DMS 273 (cell line): ENCODE data around the gene CBLC.
A peak's percentile ranks its signal among the peaks of the same experiment; 100 is the strongest.
"Not testable (repeated sequence)": the region's sequence is repeated elsewhere in the genome, so short reads cannot be mapped to it uniquely, and the experiment has no call there.

Experiments used
- DNase-seq: peaks from one replicate; lab custom pipeline; 2025; ENCODE audit not compliant: unreplicated experiment; lab: John Stamatoyannopoulos, UW

The CBLC gene

DNA sequence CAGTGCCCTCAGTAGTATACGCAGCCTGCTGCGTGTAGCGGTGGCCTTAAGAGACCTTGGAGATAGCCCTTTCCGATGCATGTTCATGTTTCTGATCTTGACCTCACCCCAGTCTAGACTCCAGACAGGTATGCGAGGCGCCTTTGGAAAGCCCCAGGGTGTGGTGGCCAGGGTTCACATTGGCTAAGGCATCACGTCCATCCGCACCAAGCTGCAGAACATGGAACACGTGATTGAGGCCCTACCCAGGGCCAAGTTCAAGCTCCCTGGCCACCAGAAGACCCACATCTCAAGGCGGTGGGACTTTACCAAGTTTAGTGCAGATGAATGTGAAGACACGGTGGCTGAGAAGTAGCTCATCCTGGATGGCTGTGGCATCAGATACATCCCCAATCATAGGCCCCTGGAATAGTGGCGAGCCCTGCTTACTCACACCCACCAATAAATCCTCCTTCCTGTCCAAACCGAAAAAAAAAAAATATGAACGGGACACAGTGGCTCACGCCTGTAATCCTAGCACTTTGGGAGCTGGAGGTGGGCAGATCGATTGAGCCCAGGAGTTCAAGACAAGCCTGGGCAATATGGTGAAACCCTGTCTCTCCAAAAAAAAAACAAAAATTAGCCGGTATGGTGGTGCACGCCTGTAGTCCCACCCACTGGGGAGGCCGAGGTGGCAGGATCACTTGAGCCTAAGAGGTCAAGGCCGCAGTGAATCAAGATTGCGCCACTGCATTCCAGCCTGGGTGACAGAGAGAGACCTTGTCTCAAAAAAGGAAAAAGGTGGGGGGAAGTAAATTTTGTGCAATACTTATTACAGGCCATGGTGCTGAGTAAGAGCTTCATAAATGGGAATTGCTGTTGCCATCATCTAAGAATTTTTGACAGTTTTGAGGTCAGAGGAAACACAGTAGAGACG lies 12.4 kb upstream of the CBLC start:
- no peak for DNase-seq

DNA sequence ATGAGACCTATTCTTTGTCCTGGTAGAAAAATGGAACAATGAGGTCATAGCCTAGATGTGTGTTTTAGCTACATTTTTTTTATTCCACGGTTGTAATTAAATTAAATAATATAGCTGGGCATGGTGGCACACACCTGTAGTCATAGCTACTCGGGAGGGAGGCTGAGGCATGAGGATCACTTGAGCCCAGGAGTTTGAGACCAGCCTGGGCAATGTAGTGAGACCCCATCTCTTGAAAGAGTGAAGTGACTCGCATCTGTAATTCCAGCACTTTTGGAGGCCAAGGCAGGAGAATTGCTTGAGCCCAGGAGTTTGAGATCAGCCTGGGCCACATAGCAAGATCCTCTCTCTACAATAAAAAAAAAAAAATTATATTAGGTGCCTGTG lies 11.7 kb upstream of the CBLC start:
- no peak for DNase-seq

DNA sequence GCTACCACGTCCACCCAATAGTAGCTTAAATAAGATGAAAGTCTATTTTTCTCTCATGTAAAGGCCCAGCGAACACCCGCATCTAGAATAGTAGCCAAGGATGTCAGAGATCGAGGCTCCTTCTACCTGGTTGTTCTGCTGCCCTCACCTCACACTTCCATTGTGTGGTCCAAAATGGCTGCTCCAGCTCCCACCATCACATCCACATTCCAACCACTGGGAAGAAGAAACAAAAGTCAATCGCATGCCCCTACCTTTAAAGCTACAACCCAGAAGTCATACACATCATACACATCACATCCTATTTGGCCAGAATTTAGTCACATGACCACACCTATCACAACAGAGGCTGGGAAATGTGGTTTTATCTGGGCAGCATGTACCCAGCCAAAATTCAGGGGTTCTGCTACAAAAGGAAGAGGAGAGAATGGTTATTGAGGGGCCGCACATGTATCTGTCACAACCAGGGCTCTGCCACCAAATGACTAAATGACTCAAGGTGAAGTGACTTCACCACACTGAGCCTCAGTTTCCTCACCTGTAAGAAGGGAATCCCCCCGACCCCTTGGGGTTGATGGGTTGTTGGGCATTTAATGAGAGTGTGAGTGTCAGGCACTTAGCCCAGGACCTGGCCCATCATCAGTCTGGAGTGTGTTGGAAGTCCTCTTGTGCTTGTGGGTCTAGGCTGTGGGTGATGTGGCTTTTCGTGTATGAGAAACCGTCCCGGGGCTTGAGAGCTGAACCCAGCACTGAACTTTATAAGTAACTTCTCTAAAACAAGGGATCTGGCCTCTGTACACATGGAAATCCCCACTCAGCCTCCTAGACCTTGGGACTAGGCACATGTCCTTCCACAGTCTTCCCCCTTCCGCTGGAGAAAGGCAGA lies 10.2 kb upstream of the CBLC start:
- DNase-seq, result no peak

DNA sequence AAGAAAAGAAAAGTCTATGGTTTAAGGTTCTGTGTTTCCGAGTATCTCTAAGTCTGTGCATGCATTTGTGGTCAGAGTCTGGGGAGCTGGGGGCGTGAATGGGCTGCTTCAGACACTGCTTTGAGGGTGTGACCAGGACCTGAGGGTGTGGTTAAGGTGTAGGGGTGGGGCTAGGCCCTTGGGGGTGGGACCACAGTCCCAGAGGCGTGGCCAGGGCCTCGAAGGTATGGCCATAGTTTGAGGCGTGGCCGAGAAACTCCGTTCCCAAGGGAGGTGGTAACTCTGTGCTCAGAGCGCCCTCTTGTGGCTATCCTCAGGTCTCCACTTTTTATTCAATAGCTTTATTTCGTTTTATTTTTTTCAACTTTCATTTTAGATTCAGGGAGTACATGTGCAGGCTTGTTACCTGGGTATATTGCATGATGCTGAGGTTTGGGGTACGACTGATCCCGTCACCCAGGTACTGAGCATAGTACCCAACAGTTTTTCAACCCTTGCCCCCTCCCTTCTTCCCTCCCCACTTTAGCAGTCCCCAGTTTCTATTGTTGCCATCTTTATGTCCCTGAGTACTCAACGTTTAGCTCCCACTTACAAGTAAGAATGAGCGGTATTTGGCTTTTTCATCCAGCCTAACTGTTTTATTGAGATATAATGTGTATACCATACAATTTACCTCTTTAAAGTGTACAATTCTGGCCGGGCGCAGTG lies 7.0 kb upstream of the CBLC start:
- DNase-seq, result peak; percentile 96

DNA sequence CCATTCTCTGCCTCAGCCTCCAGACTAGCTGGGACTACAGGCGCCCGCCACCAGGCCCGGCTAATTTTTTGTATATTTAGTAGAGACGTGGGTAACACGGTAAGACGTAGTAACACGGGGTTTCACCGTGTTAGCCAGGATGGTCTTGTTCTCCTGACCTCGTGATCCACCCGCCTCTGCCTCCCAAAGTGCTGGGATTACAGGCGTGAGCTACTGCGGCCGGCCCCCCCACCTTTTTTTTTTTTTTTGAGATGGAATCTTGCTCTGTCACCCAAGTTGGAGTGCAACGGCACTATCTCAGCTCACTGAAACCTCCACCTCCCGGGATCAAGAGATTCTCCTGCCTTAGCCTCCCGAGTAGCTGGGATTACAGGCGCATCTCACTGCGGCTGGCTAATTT lies 5.5 kb upstream of the CBLC start:
- DNase-seq, result not testable (repeated sequence)

DNA sequence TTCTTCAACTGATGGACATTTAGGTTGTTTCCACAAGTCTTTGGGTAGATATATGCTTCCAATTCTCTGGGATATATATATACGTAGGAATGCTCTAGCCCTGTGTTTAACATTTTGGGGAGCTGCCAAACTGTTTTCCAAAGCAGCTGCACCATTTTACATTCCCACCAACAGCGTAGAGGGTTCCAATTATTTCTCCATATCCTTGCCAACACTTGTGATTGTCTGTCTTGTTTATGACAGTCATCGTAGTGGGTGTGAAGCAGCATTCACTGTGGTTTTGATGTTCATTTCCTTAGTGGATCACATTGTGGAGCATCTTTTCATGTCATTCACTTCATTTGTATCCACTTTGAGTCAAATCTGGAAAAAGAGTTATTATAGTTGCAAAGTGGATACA lies 4.7 kb upstream of the CBLC start:
- no peak for DNase-seq

DNA sequence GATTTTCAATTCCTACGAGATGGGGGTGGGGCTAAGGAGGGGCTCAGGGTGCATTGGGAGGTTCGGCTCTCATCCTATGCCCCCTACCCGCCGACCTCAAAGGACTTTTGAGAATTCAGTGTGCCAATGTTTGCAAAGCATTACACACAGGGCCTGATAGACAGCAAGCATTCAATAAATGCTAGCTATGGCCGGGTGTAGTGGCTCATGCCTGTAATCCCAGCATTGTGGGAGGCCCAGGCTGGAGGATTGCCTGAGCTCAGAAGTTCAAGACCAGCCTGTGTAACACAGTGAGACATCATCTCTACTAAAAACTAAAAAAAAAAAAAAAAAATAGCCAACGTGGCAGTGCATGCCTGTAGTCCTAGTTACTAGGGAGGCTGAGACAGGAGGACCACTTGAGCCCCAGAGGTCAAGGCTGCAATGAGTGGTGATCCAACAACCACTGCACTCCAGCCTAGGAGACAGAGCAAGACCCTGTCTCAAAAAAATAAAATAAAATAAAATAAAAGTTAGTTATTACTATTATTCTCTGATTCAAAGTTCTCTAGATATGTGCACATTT lies 1.9 kb upstream of the CBLC start:
- no peak for DNase-seq

DNA sequence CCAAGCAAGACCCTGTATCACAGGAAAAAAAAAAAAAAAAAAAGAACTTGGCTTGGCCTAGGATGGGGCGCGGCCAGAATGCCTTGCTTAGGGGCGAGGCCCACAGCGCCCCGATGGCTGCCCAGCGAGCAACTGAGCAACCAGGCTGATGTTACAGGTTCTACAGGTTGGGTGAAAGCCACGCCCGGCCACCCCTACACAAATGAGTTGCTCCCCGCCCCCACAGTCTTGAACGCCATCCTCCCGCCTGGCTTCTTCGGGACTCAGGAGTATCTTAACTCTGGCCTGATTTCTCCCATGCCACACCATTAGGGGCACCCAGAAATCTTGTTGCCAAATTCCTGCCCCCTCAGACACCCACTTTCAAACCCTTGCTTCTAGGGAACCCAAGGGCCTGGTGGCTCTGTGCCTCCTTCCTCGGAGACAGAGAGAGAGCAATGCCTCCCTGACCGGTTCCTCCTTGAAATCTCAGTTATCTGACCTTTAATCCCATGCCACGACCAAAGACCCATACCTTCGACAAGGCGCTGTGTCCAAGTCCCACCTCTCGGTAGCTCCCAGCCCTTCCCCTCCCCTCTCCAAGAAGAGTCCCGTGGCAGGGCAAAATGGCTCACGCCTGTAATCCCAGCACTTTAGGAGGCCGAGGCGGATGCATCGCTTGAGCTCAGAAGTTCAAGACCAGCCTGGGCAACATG lies 1.1 kb upstream of the CBLC start:
- no peak for DNase-seq

DNA sequence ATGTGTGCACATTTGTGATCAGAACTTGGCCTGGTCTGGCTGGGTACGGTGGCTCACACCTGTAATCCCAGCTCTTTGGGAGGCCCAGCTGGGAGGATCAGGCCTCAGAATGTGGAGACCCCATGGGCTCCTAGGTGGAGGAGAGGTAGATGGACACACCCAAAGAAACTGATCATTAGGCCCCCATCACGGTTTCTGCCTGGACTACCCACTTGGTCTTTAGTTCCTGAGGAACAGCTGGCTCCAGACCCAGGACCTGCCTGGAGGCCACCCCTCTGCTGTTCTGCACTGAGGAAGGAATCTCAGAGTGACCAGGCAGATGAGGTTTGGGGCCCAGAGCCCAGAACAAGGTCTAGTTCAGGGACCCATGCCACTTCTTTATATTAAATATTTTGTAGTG lies 1.5 kb downstream of the CBLC start:
- no peak for DNase-seq

DNA sequence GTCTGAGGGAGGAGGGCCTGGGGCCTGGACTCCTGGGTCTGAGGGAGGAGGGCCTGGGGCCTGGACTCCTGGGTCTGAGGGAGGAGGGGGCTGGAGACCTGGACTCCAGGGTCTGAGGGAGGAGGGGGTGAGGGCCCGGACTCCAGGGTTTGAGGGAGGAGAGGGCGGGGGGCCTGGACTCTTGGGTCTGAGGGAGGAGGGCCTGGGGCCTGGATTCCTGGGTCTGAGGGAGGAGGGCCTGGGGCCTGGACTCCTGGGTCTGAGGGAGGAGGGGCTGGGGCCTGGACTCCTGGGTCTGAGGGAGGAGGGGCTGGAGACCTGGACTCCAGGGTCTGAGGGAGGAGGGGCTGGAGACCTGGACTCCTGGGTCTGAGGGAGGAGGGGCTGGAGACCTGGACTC lies 4.0 kb downstream of the CBLC start:
- not testable (repeated sequence) for DNase-seq

DNA sequence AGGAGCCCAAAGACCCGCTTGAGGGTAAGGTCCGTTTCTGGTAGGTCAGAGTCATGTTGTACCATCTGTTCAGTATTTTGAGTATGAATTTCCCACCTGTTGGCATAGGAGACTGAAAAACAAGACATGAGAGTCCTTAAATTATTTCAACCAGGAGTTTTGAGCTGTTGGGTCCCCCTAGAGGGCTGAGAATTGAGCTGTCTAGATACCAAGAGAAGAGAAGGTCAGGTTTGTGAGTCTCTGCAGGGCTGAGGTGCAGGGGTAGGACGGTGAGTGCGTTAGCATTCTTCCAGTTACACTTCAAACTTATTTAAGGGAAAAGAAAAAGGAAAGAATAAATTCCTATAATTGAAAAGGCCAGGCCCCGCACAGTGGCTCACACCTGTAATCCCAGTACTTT lies 5.0 kb downstream of the CBLC start:
- peak; percentile 53 for DNase-seq

DNA sequence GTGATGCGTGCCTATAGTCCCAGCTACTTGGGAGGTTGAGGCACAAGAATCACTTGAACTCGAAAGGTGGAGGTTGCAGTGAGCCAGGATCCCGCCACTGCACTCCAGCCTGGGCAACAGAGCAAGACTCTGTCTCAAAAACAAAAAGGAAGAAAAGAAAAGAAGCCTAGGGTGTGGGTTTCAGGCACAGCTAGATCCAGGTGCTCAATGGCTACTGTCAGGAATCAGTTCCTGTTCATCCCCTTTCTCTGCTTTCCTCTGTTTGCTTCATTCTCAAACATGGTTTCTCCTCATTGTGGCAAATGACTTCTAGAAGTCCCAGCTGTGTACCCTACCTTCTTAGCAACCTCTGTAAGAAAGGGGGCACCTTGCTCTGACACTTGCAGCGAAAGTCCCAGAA lies 5.9 kb downstream of the CBLC start:
- DNase-seq, result no peak

DNA sequence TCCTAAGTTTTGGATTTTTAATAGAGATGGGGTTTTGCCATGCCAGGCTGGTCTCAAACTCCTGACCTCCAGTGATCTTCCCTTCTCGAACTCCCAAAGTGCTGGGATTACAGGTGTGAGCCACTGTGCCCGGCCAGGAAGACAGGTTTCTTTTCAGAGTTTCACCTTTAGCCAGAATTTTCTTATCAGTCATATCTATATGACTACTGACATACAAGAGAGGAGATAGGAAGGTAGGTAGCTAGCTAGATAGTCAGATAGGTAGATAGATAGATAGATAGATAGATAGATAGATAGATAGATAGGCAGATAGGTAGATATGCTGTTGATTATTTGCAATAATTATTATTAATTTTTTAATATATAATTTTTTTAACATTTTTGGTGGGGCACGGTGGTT lies 7.6 kb downstream of the CBLC start:
- no peak for DNase-seq

DNA sequence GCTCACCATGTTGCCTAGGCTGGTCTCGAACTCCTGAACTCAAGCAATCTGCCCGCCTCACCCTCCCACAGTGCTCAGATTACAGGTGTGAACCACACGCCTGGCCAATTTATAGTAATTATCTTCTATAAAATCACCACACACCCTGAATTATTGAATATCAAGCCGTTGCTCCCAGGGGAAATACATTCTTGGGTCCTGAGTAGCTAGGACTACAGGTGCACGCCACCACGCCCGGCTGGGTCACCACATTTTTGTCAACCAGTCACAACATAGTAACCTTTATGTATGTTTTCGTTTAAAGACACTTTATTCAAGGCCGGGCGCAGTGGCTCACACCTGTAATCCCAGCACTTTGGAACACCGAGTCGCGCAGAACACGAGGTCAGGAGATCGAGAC lies 8.3 kb downstream of the CBLC start:
- DNase-seq, result no peak

DNA sequence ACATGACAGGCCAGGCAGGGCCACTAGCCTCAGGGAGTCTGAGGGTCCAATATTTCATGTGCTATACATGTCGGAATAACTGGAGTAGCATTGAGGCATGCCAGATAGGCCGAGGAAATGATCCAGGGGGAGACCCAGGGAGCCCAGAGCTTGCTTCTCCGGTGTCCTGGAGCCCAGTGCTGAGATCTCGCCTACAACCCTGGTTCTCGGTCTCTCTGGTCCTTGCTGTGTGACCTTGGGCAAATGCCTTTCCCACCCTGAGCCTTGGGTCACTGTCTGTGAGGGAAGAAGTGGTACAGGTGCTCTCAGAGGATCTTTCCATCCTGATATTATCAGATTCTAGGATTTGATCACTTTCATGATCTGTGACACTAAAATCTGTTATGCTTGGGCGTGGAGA lies 11.3 kb downstream of the CBLC start:
- no peak for DNase-seq

DNA sequence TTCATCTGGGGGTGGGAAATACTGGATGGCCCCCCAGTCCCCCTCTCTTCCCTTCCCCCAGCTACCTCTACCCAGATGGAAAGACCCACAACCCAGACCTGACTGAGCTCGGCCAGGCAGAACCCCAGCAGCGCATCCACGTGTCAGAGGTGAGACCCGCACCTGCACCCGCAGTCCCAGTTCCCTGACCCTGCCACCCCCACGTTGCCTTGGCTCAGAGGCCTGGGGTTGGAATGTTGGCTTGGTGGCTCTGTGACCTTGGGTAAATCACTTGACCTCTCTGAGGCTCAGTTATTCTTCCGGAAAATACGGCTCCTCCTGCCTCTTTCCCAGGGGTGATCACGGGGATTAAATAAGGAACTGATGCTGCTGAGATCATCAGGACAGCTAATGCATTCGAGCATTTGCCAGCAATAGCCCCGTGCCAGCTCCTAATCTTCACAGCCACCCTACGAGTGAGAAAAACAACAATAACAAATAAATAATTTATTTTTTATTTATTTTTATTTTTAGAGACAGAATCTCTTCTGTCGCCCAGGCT lies 12.3 kb downstream of the CBLC start:
- DNase-seq, result no peak

DNA sequence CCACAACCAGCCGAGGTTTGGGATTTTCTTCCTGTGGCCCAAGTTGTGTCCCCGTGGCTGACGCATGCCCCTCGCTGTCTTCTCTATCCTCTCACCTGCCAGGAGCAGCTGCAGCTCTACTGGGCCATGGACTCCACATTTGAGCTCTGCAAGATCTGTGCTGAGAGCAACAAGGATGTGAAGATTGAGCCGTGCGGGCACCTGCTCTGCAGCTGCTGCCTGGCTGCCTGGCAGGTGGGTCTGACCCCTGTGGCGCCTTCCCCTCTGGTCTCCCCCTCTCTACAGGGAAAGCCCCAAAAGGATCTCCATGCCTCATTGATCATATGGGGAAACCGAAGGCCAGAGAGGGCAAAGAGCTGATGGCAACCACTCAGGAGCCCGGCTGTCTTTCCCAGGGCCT lies 14.6 kb downstream of the CBLC start:
- no peak for DNase-seq

DNA sequence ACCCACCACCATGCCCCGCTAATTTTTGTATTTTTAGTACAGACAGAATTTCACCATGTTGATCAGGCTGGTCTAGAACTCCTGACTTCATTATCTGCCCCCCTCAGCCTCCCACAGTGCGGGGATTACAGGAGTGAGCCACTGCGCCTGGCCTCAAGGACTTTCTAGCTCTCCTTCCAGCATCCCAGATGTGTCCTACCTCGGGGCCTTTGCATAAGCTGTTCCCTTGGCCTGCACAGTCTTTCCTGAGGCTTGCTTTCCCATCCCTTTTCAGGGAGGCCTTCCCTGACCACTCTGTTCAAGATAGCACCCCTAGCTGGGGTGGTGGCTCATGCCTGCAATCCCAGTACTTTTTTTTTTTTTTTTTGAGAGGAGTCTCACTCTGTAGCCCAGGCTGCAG lies 16.9 kb downstream of the CBLC start:
- DNase-seq, result no peak

DNA sequence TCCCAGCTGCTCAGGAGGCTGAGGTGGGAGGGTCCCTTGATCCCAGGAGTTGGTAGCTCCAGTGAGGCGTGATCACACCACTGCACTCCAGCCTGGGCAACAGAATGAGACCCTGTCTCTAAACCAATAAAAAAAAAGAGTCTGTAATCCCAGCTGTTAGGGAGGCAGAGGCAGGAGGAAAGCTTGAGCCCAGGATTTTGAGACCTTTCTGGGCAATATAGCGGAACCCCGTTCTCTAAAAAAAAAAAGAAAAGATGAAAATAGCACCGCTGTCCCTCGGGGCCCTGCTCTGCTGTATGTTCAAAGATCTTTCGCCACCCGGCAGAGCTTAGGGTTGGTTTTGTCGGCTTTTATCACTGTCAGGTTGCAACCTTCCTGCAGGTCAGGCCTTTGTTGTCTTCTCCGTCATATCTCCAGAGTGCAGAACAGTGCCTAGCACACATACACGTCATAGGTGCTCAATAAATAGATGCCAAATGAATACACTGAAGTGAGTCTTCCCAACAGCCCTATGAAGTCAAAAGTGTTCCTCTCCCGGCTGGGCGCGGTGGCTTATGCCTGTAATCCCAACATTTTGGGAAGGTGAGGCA lies 17.8 kb downstream of the CBLC start:
- DNase-seq, result no peak

DNA sequence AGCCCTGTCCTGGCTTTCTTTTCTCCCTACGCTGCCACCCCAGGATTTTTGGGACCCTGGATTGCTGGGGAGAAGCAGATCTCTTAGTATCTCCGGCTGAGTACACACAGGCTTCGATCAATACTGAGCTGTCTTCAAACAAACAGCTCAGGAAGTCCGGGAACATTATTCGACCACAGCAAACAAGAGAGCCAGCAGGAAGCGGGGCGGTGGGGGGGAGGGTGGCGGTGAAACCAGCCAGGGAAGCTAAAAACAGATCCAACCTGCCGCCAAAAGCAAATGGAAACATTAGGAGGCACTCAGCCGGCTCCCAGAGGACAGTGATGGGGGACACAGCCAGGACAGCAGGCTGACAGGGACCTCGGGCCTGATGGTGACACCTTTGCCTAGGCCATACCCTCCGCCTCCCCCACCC lies 19.0 kb downstream of the CBLC start:
- no peak for DNase-seq
